NCI-H524 (cell line): Measurements from ENCODE around the gene ZFHX2.
A peak's percentile ranks its signal among the peaks of the same experiment; 100 is the strongest.

ENCODE experiments used
- DNase-seq, 2 experiments: peaks; one replicate each; lab custom pipeline; 2025; lab: John Stamatoyannopoulos, UW

Gene ZFHX2

GRCh38 chr14:23572836-23573235, 21.3 kb upstream of the ZFHX2 start:
- no peak for DNase-seq

DNA sequence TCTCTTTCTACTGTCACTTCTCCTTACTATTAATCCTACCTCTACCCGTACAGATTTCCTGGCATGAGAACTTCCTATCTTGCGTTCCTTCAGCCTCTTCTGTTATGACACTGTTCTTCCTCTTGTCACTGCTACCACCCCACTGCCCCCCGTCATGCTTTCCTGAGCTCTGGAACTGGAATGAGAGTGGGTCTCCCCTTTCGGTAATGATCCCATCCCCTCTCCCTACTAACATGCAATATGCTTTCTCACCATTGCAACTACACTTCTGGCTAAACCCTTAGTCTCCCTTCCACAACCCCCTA, 20.9 kb upstream of the ZFHX2 start:
- DNase-seq: no peak

- no peak for DNase-seq
Observed at GRCh38 chr14:23571701-23572523, 20.3 kb upstream of the ZFHX2 start.

- no peak for DNase-seq
Observed at GRCh38 chr14:23570806-23571483, 19.4 kb upstream of the ZFHX2 start.

DNA sequence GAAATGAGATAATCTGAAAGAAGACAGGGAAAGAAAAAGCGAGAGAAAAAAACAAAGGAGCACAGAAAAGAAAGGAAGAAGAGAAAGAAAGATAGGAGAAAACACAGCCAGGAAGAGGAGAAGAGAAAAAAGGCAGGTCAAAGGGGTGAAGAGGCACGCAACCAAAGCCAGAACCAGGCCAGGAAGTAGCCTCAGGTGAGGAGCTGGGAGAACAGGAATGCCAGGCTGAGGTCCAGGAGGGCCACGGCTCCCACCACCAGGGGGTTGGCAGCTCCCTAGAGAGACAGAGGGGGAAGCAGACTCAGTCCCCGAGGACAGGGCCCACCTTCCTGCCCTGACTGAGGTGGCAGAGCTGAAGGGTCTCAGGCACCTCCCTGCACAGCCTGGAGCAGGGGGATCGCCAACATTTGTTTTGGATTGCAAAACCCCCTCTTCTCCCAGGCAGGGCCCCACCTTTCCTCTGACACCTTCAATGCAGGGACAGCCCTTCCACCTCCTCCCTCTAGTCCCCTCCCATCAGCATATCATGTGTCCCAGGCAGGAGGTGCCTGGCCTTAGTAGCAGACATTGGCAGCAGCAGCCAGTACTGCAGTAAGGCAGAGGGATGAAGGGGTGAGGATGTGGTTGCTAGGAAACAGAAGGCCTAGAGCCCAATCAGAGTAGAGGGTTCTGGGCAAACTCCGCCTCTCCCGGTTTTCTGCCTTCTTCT, 18.0 kb upstream of the ZFHX2 start:
- peak; percentile 80 to 92 for DNase-seq

DNA sequence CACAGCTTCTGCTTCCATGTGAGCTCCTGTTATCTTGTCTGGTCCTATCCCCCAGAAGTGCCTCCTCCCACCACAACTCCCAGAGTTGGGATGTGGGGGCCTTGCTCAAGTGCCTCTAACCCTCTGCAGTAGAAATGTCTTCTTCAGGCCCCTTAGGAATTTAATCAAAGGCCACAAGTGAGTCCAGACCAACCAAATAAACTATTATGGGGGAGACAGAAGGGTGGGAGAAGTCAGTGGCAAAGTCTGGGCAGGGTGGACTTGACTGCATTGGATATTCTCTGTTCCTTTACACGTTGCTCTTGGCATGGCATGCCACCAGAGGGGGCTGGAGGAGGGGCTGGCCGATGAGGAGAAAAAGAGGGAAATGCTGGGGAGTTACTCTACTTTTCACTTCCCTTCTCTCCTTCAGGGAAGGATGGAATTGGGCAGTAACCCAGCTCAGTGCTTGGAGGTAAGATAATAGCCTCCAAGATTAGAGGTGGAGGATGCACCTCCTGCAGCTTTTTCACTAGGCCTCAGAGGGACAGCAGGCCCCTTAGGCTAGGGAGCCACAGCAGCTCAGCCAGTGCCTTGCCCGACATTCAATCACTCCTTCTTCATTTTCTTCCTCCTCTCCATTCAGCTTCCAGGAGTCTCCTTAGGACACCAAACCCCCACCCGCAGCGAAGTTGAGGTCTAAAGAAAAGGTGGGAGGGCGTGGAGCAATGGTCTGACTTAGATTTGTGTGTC, 17.2 kb upstream of the ZFHX2 start:
- DNase-seq: peak; percentile 55 to 79

DNA sequence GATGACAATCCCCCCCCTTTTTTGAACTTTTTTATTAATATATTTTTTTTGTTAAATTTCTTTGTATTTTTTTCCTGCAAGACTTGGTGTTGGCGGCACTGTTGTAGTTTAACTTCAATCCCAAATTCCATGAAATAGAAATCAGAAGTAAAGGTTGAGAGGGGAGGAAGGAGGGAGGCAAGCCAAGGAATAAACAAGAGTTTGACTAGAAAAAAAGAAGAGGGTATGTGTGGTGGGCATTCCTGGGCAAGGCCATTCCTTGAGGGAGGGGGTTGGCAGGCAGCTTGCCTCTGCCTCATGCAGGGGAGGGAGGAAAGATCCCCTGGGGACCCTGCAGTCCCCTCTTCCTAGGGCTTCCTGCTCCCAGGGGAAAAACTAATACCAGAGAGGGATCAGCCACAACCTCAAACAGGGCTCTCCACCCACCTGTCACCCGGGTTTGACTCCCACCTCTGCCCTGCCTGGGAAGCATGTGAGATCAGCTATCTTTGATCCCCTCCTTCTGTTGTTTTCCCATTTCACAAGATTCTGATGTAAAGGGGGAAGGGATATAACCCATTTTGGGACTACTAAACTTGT, 16.5 kb upstream of the ZFHX2 start:
- peak in 1 of 2 experiments; percentile 82 for DNase-seq

GRCh38 chr14:23567186-23568020, 15.8 kb upstream of the ZFHX2 start, which contains the start of gene AP1G2:
TSS of gene AP1G2 (minus strand) at chr14:23567791. CDS start at chr14:23567314, 477 bp downstream.
- peak; percentile 86 to 89 for DNase-seq

DNA sequence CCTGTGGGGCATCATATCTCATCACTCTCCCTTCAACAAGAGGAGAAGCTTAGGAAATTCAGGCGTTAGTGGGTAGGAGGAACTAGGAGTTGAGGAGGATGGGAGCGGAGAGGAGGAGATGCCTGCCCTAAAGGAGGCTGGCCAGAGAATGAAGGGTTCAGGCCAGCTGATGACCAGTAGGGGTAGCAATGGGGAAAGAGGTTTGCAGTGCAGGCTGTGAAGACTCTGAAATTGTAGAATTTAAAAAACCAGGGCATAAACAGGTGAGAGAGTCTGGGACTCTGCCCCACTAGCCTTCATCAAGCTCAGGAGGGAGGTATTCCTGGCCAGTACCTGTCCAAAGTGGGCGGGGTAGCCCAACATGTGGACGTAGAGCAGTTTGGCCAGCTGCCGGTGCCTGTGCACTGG, 15.2 kb upstream of the ZFHX2 start:
- peak in 1 of 2 experiments; percentile 54 for DNase-seq

- peak in 1 of 2 experiments; percentile 52 for DNase-seq
Observed at GRCh38 chr14:23566112-23566777, 14.7 kb upstream of the ZFHX2 start.

DNA sequence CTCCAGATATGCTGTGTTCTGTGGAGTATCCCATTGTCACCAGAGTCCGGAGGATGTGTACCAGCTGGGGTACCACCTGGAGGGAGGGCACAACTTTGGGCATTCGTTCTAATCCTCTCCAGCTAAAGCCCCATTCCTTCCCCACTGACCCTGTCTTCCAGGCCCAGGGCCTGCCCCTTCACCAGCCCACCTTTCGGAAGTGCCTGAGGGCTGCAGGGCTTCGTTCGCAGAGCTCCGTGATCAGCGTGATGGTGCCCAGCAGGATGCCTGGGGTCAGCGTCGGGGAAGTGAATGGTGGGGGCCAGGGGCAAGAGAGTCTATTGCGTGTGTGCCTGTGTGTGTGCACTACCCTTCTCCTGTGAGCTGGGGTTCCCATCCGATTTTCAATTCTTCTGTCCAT, 14.1 kb upstream of the ZFHX2 start:
- DNase-seq: no peak

- no peak for DNase-seq
Observed at GRCh38 chr14:23564876-23565275, 13.3 kb upstream of the ZFHX2 start.

- DNase-seq: no peak
Observed at GRCh38 chr14:23564181-23564812, 12.7 kb upstream of the ZFHX2 start.

GRCh38 chr14:23563473-23564180, 12.1 kb upstream of the ZFHX2 start:
- DNase-seq: no peak

DNA sequence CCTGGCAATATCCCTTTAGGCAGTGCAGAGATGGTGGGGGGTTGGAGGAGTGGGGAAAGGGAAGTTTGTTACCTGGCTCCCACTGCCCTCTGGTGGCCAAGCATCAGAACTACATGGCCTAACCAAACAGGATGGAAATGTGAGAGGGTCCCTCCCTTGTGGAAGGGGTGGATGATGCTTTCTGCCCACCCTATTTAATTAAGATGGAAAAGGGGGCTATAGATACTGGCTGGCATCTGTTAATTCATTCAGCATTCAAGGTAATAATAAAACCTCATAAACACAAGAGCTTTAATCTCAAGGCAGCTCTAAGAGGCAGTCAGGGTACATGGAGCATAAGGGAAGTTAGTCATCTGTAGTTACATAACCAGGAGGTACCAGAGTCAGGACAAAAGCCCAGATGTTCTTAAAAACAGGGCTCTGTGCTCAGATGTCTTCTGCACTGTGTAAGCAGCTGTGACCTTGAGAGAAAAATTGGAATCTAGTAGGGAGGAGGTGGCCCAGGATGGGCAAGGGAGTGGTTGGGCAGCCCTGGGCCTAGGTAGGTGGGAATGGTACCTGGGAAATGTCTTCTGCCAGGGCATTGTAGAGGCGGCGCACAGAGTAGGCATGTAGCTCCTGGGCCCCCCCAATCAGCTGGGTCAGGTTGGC, 11.4 kb upstream of the ZFHX2 start:
- DNase-seq: peak; percentile 61 to 82

GRCh38 chr14:23561873-23562821, 10.6 kb upstream of the ZFHX2 start:
- peak in 1 of 2 experiments; percentile 36 for DNase-seq

DNA sequence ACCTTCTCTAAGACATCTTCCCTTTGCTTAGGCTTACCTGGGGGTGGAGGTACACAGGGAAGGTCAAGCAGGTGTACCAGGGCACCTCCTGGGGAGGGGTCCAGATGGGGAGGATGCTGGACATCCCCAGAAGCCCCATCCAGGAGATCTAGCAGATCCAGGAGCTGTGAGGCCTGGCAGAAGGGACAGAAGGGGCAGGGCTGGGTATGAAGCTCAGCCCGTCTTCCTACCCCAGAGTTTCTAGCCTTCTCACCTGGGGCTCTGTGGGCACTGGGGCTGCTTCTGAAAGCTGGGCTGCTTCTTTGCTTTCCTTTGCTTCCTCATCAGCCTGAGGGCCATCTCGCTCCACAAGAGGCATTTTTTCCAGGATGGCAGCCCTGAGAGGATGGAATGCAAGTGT, 9.7 kb upstream of the ZFHX2 start:
- no peak for DNase-seq
